NCI-H526 (cell line): Measurements from ENCODE around the gene HMOX2.
A peak's percentile ranks its signal among the peaks of the same experiment; 100 is the strongest.

Experiments used
- DNase-seq, 2 experiments: peaks; one replicate each; lab custom pipeline; 2025; lab: John Stamatoyannopoulos, UW

HMOX2 gene

DNA sequence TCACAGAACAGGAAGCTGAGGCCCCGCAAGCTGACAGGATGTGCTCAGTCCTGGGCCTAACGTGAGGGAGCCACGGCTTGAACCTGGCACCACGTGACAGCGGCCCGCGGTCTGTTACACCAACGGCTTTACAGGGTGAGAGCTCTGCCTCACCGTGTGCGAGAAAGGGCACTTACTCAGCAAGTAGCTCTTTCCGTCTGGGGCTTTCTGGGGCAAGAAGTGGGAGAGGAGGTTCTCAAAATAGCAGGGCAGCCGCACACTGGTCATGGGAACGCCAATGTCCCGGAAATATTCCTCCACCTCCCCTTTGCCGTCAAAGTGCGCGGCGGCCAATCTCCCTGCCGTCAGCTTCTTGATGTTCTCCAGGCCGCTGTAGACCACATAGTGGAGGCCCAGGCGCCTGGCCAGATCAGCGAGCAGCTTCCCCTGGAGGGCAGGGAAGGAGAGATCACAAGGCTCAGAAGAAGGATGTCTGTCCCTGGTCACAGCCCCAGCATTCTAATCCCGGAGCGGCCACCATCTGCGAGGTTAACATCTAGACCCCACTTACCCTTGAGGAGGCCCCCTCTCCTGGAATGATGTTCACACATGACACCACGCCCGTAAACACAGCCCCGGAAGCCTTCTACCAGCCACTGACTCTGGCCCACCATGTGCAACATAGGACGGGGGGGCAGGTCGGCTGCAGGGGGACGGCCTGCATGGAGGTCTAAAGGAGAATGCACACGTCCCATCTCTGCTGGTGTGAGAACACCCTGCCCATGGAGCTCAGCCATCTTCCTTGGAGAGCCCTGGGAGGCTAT, 10.0 kb upstream of the HMOX2 start:
- DNase-seq: no peak

DNA sequence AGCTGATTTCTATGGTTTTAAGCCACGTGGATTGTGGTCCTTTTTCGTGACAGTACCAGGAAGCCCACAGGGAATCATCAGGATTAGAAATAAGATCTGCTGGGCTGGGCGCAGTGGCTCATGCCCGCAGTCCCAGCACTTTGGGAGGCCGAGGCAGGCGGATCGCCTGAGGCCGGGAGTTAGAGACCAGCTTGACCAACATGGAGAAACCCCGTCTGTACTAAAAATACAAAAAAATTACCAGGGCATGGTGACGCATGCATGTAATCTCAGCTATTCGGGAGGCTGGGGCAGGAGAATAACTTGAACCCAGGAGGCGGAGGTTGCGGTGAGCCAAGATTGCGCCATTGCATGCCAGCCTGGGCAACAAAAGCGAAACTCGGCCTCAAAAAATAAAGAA, 8.3 kb upstream of the HMOX2 start:
- no peak for DNase-seq

DNA sequence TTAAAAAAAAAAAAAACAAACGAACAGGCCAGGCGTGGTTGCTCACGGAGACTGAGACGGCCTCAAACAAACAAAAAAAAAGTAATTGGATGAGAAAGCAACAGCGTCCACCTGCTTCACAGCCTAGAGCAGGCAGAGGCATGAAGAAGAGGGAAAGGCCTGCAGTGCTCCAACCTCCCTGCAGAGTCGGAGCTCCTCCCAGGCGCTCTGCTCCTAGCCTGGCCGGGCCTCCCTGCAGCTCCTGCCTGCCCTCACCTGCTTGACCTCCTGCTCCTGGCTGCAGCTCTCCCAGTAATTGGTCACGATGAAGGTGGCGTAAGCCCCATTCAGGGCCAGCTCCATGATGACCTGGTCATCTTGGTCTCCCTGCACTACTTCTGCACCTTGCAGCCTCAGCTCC, 7.2 kb upstream of the HMOX2 start:
- no peak for DNase-seq

DNA sequence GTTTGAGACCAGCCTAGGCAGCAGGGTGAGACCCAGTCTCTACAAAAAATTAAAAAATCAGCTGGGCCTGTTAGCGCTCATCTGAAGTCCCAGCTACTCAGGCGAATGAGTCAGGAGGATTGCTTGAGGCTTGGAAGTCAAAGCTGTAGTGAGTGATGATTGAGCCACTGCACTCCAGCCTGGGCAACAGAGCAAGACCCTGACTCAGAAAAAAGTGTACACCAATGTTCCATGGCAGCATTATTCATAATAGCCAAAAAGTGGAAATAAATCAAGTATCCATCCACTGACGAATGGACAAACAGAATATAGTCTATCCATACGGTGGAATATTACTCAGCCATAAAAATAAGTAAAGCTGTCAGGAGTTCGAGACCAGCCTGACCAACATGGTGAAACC, 4.3 kb upstream of the HMOX2 start:
- no peak for DNase-seq

DNA sequence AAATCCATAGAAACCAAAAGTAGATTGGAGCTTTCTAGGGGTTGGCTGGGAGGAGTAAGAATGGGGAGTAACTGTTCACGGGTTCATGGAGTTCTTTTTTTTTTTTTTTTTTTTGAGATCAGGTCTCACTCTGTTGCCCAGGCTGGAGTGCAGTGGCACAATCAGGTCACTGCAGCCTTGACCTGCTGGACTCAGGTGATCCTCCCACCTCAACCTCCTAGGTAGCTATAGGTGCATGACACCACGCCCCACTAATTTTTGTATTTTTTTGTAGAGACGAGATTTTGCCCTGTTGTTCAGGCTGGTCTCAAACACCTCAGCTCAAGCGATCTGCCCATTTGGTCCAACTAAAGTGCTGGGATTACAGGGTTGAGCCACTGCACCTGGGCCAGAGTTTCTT, 3.3 kb upstream of the HMOX2 start:
- no peak for DNase-seq

DNA sequence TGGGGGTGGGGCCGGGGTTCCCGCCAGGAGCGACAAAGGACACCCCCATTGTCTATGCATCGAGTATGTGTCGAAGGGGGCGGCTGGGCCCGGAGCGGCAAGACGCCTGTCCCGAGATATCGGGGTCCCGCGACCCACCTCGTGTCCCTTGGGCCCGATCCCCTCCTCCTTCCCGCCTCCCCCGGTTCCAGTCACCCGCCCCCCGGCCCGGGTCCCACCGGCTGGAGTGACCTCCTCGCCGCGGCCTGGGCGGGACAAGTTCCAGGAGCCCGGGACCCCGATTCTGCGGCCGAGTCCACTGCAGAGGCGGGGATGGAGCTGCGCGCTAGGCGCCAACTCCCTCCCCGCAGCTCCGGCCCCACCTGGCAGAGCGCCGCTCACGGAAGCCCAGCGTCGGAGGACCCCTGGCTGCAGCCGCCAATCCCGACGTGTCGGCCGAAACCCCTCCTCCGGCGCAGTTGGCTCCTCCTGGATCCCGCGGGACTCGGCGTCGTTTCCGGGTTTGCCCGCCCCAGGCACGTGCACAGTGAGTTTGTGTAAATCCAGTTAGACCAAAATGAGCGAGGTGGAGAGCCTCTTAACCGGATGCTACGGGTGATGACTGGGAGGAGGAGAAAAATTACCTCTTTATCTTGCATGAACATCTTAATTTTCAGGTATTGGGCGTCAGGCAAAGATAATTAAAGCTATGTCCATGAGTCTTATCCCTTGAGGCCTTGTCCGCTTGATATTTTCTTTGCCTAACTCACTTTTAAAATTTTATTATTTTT, 1.8 kb upstream of the HMOX2 start, which contains the start of gene NMRAL1:
Gene NMRAL1 (minus strand): TSS at position 434 of the 770 bp plus-strand sequence. CDS start 493 bp downstream, outside the sequence.
- peak; percentile 80 to 94 for DNase-seq

DNA sequence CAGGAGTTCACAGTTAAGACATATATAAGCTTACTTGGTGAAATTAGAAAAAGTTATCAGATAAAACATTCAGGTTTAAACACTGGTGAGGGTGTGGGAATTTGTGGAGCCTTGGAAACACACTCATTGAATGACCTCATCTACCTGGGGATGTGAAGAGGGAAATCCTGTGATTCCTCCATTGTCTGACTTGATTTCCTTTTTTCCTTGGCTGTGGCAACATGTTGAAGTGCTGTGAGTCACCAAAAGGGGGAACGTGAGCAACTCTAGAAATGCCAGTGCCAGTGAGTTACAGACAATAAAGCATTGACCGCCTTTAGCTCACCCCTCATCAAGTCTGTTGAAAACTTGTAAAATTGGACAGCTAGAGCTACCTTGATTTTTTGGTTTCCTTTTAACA, 1.8 kb downstream of the HMOX2 start:
- DNase-seq: no peak

DNA sequence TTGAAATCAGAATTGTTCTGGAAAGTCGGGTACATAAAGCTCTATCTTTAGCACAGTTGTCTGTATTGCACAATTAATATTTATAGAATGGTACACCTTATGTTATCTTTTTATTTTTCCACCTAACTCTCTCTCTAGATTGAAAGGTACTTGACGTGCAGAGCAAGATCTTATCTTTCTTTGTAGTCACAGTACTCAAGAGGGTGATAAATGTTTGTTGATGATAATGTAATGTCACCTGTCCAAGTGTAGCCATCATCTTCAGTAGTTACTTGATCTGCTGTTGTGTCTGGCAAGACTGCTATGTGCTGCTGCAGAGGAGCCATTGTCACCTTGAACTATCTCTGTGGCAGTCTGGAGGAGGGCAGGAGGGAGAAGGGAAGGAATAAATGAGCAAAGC, 5.3 kb downstream of the HMOX2 start:
- DNase-seq: no peak

DNA sequence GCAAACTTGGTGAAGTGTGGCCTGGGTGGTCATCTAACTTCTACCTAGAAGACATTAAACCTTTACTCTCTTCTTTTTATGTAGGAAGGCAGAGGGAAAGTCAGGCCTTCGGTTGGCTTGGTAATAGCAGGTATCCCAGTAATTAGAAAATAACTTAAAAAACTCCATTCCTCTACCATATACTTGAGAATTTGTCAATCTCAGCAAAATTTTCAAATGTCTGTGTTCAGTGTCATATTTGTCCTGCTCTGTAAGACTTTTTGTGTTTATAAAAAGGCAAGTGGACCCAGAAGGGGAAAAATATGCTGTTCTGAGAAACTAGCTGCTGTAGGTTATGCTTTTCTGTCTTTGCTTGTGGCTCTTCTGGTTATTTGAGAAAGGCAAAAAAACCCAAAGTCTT, 5.8 kb downstream of the HMOX2 start:
- no peak for DNase-seq

DNA sequence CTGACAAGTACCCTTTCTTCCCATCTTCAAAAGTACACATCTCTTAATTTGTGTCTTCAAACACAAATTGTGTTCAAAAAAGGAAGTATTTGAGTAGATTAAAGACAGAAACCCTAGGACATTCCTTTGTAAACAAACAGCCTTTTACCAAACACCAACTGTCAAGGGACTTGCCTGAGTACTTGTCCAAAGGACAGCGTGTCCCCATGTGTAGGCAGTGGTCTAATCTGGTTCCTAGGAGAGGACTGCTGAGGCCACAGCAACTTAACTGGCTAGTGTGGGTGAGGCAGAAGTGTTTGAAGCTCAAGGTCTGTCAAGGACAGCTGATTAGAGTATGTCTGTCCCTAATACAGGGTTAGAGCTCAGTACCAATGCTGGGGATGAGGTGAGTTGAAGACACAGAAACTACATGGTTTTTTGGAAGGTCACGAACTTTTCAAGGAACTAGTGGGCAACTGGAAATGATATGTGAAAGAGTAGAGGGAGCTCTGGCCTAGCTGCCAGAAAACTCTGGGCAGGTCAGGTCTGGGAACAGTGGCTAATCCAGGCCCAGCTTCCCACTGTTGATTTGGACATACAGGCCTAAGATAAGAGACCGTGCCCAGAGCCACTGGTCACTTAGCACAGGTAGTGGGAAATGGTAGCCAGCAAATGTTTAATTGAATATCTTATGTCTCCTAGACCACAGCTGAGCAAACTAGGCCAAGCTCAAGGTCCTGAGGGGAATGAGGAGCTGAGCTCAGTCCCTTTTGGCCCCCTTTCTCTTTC, 10.1 kb downstream of the HMOX2 start:
- DNase-seq: no peak

DNA sequence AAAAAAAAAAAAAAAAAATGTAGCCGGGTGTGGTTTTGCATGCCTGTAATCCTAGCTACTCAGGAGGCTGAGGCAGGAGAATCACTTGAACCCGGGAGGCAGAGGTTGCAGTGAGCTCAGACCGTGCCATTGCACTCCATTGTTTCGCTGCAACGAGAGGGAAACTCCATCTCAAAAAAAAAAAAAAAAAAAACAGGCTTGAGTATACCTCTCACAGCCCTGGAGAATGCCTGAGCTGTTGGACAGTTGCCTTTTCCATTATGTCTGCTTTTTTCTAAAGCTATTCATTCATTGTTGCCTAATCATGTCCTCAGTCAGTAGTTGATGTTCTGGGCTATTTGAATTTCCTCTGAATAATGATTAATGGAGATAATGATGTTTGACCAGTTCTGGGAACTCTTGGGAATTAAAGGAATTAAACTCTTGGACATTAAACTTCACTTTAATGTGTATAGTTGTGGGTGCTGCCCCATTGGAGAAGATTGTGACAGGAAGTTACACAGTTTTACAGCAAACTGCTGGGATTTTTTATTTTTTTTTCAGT, 11.8 kb downstream of the HMOX2 start:
- no peak for DNase-seq

DNA sequence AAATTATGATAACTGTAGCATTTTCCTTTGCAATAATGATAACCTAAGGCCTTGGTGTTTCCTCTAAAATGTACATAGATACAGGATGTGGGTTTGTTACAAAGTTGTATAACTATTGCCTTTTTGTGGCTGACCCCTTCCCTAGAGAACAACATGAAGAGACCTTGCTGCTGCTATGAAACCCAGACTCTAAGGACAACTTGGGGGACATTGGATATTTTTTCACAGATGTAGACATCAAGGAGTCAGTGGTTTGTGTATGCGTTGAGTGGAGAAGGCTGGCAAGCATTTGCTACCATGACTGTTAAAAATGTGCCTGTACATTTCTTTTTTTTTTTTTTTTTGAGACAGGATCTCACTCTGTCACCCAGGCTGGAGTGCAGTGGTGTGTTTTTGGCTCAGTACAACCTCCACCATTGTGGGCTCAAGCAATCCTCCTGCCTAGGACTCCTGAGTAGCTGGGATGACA, 12.3 kb downstream of the HMOX2 start:
- no peak for DNase-seq

DNA sequence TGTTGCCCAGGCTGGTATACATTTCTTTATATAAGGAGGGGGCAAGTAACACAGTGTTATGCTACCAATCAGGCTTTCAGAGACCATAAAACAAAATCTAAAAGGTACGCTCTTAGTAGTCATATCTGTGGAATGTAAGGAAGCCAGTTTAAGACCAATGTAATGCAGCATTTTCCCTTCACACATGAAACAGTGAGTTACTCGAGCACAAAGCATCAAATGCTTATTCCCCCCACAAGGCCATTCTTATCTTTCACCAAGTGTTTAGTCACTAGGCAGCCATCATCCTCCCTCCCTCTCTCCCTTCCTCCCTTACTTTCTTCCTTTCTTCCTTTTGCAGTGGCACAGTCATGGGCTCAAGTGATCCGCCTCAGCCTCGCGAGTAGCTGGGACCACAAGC, 12.8 kb downstream of the HMOX2 start:
- no peak for DNase-seq

DNA sequence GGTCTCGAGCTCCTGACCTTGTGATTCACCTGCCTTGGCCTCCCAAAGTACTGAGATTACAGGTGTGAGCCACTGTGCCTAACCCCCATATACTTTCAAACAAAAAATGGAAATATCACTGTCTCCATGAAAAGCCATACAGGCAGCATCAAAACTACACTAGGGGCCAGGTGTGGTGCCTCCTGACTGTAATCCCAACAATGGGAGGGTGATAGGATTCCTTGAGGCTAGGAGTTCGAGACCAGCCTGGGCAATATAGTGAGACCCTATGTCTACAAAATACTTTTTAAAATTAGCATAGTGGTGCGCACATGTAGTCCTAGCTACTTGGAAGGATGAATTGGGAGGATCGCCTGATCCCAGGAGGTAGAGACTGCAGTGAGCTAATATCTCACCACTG, 15.7 kb downstream of the HMOX2 start:
- DNase-seq: no peak

DNA sequence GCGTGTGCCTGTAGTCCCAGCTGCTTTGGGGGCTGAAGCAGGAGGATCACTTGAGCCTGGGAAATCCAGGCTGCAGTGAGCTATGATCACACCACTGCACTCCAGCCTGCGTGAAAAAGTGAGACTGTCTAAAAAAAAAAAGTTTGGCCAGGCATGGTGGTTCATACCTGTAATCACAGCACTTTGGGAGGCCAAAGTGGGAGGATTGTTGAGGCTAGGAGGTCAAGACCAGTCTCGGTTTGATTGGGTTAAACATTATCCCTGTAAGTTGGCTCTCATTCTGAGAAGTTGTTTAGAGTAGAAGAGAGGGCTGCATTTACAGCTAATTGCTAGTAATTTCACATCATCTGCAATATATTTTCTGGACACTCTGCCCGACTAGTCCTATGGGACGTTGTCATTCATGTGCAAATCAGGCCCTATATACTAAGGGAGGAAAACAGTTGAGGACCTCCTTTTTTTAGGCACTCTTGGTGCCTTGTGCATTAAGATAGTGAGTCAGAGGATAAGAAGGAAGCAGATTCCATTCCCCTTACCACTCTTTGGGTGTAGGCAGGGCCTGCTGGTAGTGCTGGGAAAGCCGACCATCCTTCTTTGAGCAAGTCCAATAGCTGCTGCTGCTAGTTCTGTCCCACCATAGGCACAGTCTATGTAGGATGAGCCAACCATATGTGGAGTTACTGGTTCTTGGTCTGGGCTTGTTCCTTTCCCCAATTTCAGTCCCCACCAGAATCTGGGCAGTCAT, 18.7 kb downstream of the HMOX2 start:
- DNase-seq: no peak

DNA sequence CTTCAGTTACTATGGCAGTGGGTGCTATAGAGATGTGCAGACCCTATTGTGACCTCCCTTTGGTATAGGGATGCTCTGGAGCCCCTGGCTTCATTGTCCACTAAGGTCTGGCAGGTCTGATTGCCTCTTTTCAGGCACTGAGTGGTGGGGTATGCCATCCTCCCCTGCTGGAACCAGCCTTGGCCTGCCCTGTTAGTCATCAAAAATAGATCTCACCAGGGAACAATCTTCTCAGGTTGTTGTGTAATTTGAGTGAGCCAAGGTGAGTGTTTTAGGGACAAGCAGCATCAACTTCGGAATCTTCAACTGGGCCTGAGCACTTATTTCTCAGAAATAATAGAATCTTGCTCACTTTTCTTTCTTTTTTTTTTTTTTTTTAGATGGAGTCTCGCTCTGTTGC, 19.6 kb downstream of the HMOX2 start:
- no peak for DNase-seq

DNA sequence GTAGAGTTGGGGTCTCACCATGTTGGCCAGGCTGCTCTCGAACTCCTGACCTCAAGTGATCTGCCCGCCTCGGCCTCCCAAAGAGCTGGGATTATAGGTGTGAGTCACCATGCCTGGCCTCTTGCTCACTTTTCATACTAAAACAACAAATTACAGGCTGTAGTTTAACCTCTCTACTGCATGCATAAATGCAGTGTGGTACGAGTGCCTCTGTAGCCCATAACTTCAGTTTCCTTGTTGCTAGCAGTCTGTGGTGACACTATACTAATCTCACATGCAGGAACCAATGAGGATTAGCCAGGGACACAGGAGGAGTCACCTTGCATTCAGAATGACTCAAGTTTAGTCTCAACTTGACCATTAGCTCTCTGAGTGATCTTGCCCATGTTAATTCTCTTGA, 20.1 kb downstream of the HMOX2 start:
- DNase-seq: no peak

DNA sequence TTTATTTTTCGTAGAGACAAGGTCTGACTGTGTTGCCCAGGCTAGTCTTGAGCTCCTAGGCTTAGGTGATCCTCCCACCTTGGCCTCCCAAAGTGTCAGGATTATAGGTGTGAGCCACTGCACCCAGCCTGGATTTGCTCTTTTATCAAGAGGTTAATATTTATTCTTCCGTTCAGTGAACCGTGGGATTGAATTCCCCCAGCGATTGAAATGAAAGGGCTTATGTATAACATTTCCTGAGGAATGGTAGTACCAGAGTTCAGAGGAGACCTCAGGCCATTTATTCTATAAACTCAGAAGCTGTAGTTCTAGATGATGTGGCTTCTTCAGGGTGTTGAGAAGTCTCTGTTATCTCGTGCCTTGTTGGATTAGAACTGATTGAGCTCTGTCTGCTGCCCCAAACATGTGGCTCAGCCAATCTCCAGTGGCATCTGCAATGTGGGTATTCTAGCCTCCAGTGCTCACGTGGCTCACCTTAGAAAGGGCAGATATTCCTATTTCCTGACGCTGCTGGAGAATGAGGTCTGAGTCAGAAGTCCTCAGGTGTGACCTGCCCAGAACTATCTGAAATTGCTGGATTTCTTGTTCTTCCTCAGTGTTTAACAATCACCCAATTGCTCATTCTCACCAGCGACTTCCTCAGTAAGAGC, 22.5 kb downstream of the HMOX2 start:
- DNase-seq: no peak

DNA sequence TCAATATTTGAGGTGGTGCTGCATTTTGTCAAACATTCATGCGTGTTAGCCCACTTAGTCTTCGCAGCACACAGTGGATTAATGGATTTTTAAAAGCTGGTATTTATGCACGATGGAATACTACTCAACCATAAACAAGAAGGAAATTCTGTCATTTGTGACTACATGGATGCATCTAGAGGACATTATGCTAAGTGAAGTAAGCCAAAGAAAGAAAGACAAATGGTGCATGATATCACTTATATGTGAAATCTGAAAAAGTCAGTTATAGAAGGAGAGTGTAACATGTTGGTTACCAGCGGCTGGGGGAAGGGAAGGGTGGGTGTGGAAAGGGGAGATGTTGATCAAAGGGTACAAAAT, 23.0 kb downstream of the HMOX2 start:
- no peak for DNase-seq

DNA sequence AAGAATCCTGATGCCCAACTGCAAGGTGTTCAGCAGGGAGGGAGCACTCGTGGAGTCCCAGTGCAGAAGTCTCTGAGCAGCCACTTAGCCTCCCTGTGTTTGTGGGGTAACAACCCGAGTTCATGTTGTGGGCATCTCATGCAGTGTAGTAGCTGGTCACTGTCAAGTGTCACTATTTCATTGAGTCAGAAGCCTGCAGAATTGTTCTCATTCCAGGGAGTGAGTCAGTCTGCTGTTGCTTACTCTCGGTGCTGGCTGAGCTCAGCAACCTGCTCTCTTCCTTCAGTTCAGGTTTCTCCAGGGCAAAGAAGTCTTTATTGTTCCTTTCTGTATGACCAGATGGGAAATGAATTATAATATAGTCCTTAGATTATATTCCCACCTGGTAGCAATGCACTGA, 24.1 kb downstream of the HMOX2 start:
- no peak for DNase-seq

DNA sequence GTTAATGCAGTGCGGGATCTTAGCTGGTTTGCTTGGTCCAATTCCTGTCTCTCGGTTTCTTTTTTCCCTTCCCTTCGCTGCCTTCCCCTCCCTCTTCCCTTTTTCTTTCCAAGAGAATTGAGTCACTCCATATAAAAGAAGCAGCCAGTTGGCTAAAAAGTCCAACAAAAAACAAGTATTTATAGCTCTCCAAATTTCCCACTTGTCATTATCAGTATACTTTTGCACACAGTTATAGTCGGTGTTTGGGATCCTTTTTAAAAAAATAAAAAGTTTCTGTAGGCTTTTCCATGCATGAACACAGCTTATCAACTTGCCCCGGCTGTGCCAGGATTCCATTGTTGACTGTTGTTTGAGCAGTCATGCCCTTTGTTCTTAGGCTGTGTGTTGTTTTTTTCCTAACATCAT, 24.9 kb downstream of the HMOX2 start:
- DNase-seq: no peak
